Smooth muscle cell (in vitro differentiated cells): Measurements from ENCODE around the gene IP6K1. TPM values are rescaled to one million over a fixed set of nuclear protein-coding genes. Genes with fewer than 3 reads are reported as not detected.

Experiments used
- DNase-seq: peaks from one replicate; lab custom pipeline; 2025; ENCODE audit not compliant: unreplicated experiment; lab: John Stamatoyannopoulos, UW
- H2AFZ ChIP-seq: fragments of 200-600 bp; sonication (generic); 2 replicates; pipeline ENCODE4 v1.6.0; 2016; ENCODE audit warnings: antibody characterized with exemption, low read depth, mild to moderate bottlenecking
- H3F3A ChIP-seq: fragments of 200-600 bp; sonication (generic); 2 replicates; pipeline ENCODE4 v1.6.0; 2017; ENCODE audit warnings: antibody characterized with exemption, low read depth
- H3K27ac ChIP-seq: fragments of 200-600 bp; sonication (generic); 2 replicates; pipeline ENCODE4 v1.5.1; 2016; ENCODE audit warnings: low read depth, mild to moderate bottlenecking
- H3K27me3 ChIP-seq: fragments of 200-600 bp; sonication (generic); 2 replicates; pipeline ENCODE4 v1.6.1; 2016; ENCODE audit warnings: low read depth, mild to moderate bottlenecking
- H3K36me3 ChIP-seq: fragments of 200-600 bp; sonication (generic); 2 replicates; pipeline ENCODE4 v1.5.1; 2016; ENCODE audit warnings: low read depth
- H3K4me1 ChIP-seq: fragments of 200-600 bp; sonication (generic); 2 replicates; pipeline ENCODE4 v1.5.1; 2016; ENCODE audit warnings: low read depth
- H3K4me2 ChIP-seq: fragments of 200-600 bp; sonication (generic); 2 replicates; pipeline ENCODE4 v1.6.0; 2016; ENCODE audit warnings: mild to moderate bottlenecking
- H3K4me3 ChIP-seq: fragments of 200-600 bp; sonication (generic); 2 replicates; pipeline ENCODE4 v1.5.1; 2016; ENCODE audit warnings: mild to moderate bottlenecking
- H3K79me2 ChIP-seq: fragments of 200-600 bp; sonication (generic); 2 replicates; pipeline ENCODE4 v1.6.0; 2016; ENCODE audit warnings: low read depth, mild to moderate bottlenecking
- H3K9ac ChIP-seq: fragments of 200-600 bp; sonication (generic); 2 replicates; pipeline ENCODE4 v1.6.0; 2016; ENCODE audit warnings: low read depth
- H3K9me3 ChIP-seq: fragments of 200-600 bp; sonication (generic); replicated peaks from 2 replicates; pipeline ENCODE4 v1.5.1; 2016; ENCODE audit warnings: low read depth
- H4K20me1 ChIP-seq: fragments of 200-600 bp; sonication (generic); 2 replicates; pipeline ENCODE4 v1.6.0; 2016; ENCODE audit warnings: low read depth
- CTCF ChIP-seq: fragments of 200-600 bp; sonication (generic); IDR thresholded peaks from 2 replicates; pipeline ENCODE4 v1.5.1; 2017; ENCODE audit warnings: borderline replicate concordance, mild to moderate bottlenecking, antibody characterized with exemption; ENCODE audit not compliant: insufficient read depth, poor library complexity, severe bottlenecking
- WGBS: methylation state at CpG from one replicate; pipeline ENCODE4 v1.1.7; 2016; ENCODE audit warnings: low lambda C conversion rate; 5-methylcytosine and 5-hydroxymethylcytosine counted together
- polyA plus RNA-seq: library from polyadenylated mRNA; unstranded; fragments of >200 nt; fragmentation: Nextera tagmentation; extraction: Ambion mirVana; gene quantifications from 2 replicates; pipeline ENCODE4 v1.2.1, GENCODE V29; 2016
- total RNA-seq: library from RNA; depleted of rRNA; stranded (reverse); fragments of >200 nt; gene quantifications from 2 replicates; pipeline ENCODE4 v1.2.3, GENCODE V29; 2014

Gene IP6K1
- total and polyA plus RNA-seq, 2 experiments from 2014 or later, result 23.0 to 31.1 TPM

GRCh38 chr3:49801160-49801559 is 14.8 kb upstream of the IP6K1 start:
- Histone ChIP-seq H3K4me1 (peaks cover 6% of the 10 kb centered on the region), H3K27me3 (no peaks in the 10 kb centered on the region), H3K9me3 (no peaks in the 10 kb centered on the region), H3K36me3 (no peaks in the 10 kb centered on the region), H3K79me2 (no peaks in the 10 kb centered on the region), H2AFZ (no peak overlapping the region), H3K4me3 (no peak overlapping the region), H3K9ac (no peak overlapping the region), H3K27ac (no peak overlapping the region), H4K20me1 (no peaks in the 10 kb centered on the region), H3K4me2 (no peak overlapping the region), H3F3A (no peaks in the 10 kb centered on the region)
- no peak for DNase-seq
- no peak for TF ChIP-seq CTCF
- 88% methylated on average over 2 of the region's 2 CpGs for WGBS

GRCh38 chr3:49799761-49800160 is 13.4 kb upstream of the IP6K1 start, which contains the start of gene CDHR4:
Gene CDHR4 (minus strand): TSS chr3:49799873. CDS start chr3:49799812, 61 bp downstream.
- no peak for DNase-seq
- 60% methylated on average over 4 of the region's 4 CpGs for WGBS
- no peak for TF ChIP-seq CTCF

GRCh38 chr3:49799105-49799504 is 12.8 kb upstream of the IP6K1 start:
- Histone ChIP-seq H3K9ac (peak overlapping the region; percentile 39), H3K4me2 (no peak overlapping the region)
- WGBS, result 83% methylated on average over 1 of the region's 1 CpG

More at GRCh38 chr3:49799761-49800160, 13.4 kb upstream of the IP6K1 start, which contains the start of gene CDHR4:
- H3K27me3 ChIP-seq, result no peaks in the 10 kb centered on the region
- no peaks in the 10 kb centered on the region for H3K36me3 ChIP-seq
- no peaks in the 10 kb centered on the region for H4K20me1 ChIP-seq
- no peak within 1 kb of the TSS for H3K4me3 ChIP-seq
- no peak within 1 kb of the TSS for H3K4me2 ChIP-seq
- H3K9ac ChIP-seq, result peak within 1 kb of the TSS; percentile 39
- no peak within 1 kb of the TSS for H2AFZ ChIP-seq
- peak within 1 kb of the TSS; percentile 29 for H3K27ac ChIP-seq
- H3F3A ChIP-seq, result no peaks in the 10 kb centered on the region
- H3K9me3 ChIP-seq, result no peaks in the 10 kb centered on the region
- peaks cover 6% of the 10 kb centered on the region for H3K4me1 ChIP-seq
- no peaks in the 10 kb centered on the region for H3K79me2 ChIP-seq

More at GRCh38 chr3:49799105-49799504, 12.8 kb upstream of the IP6K1 start:
- Histone ChIP-seq H3K4me1 (peaks cover 6% of the 10 kb centered on the region), H3K27me3 (no peaks in the 10 kb centered on the region), H4K20me1 (no peaks in the 10 kb centered on the region), H2AFZ (no peak overlapping the region), H3K79me2 (no peaks in the 10 kb centered on the region), H3K27ac (peak overlapping the region; percentile 29), H3K4me3 (no peak overlapping the region), H3K9me3 (no peaks in the 10 kb centered on the region), H3K36me3 (no peaks in the 10 kb centered on the region), H3F3A (no peaks in the 10 kb centered on the region)
- no peak for DNase-seq
- no peak for TF ChIP-seq CTCF
